NK-92 (cell line): ENCODE measurements around the gene CAT.

Experiments used
- DNase-seq: peaks from one replicate; lab custom pipeline; 2025; ENCODE audit not compliant: unreplicated experiment; lab: John Stamatoyannopoulos, UW

CAT gene

DNA sequence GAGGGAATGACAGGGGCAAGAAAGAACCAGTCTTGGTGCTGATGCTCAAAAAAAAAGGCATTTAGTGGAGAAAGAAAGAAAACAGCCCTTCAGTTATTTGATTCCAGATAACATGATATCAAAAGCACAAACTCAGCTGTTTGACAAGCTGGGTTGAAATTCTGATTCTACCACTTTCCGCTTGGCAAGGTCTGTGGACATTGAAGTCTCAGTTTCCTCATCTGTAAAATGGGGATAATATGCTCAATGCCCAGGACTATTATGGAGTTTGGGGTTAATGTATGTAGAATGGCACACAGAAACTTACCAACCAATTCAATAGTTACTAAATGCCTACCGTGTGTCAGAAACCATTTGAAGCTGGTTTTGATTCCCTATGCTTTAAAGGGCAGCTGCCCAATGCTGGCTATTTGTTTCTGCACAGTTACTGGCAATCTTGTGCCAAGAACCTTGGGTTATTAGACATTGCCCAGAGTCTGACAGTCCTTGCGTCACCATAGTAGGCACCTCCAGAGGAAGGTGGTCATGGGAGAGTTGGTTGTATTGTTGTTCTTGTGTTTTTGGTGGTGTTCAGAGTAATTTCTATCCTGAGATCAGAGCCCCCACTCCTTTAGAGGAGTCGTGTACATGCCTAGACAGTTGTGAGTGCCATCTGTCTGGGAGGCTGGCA lies 55.3 kb downstream of the CAT start:
- DNase-seq: no peak

DNA sequence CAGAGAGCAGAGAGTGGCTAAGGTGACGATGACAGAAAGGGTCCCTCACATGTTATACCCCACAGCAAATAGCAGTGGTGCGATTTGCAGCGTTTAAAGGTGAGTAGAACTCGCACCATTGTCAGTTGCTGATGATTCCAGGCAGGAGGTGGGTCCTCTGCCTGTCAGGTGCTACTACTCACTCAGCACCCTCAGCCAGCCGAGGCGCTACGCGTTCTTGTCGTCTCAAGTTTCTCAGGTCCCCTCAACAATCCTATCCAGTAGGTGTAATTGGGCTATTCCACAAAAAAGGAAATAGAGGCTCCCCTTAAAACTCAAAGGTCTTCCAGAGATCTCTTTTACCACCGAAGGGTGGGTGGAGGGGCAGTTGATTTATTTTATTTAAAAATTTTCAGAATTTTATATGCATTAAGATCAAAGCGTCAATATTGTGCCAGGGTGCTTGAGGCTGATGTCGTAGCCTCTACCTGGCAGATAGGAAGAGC lies 56.5 kb downstream of the CAT start:
- DNase-seq: no peak

DNA sequence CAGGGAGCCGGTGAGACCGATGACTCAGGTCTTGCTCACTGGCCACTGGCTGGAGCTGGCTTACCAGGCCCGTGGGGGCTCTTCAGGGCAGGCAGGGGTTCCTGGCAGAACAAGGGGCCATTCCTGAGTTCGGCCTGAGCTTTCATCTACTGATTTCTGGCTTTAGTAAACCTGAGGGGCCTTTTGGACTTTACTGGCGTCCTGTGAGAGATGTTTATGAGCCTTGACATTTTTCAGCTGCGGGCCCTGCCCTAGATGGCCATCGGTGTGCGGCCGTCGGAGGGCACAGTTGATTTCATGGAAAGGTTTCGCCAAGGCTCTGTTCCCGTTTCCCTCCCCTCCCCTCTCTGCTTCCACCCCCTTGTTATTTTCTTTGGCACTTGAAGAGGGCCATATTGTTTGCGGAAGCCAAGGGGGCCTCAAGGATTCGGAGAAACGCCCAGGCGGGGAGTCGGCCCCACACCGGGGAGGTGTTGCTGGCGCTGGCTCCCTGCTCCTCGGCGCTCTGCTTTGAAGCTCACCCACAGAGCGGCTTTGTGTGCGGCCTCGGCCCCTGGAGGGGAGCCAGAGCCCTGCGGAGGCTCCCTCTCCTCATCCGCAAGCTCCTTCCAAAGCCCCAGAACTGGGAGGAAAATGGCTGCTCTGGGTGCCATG lies 57.1 kb downstream of the CAT start:
- DNase-seq: no peak

DNA sequence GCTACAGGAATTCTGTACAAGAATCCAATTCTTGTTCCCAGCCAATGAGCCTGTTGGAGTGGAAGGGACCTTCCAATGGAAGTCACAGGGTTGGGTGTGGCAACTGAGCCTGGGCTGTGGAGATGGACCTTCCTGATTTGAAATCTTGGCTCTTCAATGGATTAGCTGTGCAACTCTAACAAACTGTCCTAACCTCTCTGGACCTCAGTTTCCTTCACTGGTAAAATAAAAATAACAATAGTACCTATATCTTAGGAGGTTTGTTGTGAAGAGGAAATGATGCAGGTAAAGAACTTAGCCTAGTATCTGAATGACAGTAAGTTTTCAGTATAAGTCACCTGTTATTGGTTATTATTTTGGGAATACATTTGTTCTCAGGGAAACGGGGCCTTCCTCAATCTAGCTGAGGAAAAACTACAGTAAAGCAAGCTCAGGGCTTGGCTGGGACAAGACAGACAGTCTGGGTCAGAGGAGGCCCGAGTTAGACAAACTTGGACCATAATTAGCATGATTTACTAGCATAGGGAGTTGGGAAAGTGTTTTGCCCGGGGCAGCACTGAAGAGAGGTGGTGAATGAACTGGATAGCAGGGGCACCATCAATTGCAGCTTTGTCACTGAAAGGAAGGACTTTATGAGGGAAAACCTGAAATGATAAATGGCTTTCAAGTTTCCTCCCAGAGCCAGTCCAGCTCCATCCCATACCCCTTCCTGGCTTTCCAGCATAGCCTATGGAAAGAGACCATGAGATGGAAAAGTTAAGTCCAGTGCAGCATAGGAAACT lies 61.2 kb downstream of the CAT start:
- no peak for DNase-seq

DNA sequence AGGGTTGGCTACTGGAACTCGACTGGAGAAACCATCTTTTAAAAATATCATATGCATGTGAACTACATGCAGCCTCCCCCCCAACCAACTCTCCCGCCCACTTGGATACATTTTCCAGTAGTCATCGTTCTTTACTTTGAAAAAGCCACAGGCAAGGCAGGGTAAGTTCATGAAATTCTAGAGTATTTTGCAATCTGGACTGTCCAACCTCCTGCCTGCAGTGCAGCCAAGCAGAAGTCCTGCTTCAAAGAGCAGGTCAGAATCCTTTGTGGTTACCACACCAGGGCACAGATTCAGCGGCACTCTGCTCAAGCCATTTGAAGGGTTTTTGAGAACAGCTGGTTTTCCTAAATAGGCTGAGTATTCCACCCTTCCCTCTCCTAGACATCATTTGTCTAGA lies 62.8 kb downstream of the CAT start:
- DNase-seq: no peak

DNA sequence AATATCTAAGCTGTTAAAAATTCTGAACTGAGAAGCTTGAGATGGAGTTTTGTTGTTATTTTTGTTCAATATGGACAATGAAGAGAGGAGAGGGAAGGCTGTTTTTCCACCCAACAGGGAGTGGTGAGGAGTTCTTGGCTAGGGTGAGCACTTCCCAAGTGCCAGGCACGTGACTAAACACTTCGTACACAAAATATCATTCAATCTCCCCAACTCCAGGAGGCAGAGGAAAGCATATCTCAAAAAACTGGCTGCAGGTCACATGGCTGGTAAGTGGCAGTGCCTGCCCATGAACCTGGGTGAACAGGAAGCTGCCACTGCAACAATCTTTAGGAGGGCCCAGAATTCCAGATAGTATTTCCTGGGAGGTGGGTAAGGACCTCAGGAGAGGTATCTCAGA lies 63.2 kb downstream of the CAT start:
- no peak for DNase-seq

DNA sequence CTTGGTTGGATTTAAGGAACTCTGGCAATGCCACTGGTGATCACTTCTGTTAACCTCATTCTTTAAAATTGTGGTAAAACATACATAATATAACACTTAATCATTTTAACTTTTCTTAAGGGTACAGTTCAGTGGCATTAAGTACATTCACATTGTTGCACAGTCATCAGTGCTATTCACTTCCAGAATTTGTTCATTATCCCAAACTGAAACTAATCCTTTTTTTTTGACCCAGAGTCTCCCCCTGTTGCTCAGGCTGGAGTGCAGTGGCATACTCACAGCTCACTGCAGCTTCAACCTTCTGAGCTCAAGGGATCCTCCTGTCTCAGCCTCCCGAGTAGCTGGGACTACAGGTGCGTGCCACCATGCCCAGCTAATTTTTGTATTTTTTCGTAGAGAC lies 64.2 kb downstream of the CAT start:
- DNase-seq: no peak

DNA sequence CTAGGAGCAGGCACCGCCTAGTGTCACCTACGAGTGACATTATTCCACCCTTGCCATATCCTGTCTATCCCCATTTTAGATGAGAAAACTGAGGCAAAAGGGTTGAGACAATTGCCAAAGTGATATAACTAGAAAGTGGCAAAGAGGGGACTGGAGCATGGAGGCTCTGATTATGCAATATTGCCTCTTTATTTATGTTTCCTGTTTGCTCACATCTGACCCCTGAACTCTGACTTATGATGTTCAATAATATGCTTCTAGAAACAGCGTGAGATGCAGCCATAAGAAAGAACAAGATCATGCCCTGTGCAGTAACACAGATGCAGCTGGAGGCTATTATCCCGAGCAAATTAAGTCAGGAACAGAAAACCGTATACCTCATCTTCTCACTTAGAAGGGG lies 67.1 kb downstream of the CAT start:
- no peak for DNase-seq

DNA sequence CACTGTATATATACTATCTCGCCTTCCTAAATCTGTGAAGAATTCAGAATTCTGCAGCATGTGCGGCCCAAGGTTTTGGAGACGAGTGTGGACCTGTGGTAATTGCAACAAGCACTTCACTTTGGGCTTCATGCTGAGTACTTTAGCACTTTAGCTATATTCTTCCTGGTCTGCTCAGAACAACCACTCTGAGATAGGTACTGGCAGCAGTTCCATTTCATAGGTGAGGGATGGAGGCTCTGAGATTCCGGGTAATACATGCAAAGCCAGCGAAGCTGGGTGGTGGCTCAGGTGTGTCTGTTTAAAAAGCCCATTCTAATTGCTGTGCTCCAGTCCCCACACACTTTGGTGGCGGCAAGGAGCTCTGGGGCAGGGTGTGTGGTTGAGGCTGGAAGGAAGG lies 68.4 kb downstream of the CAT start:
- DNase-seq: no peak

DNA sequence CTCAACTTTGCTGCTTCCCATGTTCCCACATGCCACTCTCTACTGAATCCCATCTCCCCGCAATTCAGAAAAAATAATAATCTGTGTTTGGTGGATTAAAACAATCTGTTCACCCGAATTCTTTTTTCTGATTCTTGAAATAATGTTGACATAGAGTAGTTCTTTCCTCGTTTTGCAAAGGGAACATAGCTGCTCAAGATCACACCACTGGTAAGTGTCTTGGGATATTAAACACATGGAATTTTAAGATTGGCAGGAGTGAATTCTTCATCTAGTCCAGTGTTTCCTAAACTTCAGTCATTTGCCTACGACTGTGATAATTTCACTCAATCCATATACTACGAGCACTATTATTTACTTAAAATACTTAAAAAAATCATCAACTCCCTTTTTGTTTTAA lies 68.9 kb downstream of the CAT start:
- DNase-seq: no peak

DNA sequence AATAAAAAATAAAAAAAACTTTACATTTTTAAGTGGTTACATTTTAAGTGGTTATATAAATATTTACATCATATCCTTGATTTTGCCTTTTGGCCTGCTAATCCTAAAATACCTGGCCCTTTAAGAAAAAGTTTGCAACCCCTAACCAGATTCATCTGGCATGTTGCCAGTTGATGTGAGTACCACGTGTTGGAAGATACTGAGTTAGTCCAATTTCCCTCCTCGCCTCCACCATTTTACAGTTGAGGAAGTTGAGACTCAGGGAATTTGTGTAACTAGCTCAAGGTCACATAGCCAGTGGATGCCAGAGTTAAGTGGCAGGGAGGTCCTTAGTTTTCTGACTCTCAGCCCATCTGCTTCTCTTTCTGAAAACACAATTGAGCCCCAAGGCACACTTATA lies 69.8 kb downstream of the CAT start:
- DNase-seq: no peak

DNA sequence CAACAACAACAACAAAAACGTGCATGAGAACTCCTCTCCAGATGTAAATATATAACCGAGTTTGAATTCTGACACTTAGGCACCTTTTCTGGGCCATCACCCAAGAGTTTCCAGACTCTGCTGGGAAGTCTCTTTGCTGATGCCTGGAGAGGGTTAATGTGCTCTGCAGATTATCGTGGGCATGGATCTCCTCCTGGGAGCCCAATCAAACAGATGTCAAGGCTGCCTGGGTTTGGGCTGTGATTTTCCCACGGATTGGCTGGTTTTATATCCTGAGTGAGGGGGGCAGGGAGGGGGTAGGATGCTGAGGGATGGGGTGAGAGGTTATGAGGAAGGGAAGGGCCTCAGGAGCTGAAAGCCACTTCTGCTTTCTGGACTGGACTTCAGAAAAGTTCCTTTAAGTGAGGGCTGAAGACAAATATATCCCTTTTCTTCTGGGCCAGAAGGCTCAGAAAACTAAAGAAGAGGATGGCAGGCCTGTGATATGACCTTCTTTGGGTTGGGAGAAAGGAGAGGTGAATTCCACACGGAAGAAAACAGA lies 70.7 kb downstream of the CAT start:
- no peak for DNase-seq

DNA sequence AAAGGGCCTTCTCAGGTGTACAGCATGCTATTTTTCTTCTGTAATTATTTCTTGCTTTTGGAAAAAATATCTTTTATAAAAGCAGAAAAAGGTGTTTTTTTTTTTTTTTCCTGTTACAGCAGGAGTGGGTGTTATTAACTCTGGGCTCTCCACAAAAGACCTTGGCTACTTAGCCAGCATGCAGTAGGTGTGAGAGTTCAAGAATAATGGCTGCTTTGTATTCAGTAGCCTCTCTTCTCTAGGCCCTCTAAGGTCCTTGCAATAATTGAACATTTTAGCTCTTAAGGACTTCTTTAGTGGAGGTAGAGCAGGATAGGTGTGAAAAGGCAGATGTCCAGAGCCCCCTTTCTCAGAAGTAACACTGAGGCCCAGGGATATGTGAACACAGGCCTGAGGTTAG lies 71.5 kb downstream of the CAT start:
- no peak for DNase-seq

DNA sequence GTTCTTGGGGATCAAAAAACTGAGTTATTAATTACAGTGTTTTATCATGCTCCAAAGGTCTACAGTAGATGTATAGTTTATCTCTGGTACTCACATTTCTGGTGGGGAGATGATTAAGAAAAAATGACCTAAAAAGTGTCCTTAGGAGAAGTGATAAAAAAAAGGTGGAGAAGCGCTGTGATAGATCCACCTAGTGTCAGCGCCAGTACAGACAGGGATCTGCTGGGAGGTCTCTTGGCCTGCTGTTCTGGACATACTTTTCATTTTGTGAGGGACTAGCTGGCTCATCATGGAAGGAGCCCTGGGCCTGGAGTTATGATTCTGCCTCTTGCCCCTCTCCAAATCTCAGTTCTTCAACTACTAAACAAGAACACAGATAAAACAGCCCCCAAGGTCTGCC lies 71.9 kb downstream of the CAT start:
- no peak for DNase-seq

DNA sequence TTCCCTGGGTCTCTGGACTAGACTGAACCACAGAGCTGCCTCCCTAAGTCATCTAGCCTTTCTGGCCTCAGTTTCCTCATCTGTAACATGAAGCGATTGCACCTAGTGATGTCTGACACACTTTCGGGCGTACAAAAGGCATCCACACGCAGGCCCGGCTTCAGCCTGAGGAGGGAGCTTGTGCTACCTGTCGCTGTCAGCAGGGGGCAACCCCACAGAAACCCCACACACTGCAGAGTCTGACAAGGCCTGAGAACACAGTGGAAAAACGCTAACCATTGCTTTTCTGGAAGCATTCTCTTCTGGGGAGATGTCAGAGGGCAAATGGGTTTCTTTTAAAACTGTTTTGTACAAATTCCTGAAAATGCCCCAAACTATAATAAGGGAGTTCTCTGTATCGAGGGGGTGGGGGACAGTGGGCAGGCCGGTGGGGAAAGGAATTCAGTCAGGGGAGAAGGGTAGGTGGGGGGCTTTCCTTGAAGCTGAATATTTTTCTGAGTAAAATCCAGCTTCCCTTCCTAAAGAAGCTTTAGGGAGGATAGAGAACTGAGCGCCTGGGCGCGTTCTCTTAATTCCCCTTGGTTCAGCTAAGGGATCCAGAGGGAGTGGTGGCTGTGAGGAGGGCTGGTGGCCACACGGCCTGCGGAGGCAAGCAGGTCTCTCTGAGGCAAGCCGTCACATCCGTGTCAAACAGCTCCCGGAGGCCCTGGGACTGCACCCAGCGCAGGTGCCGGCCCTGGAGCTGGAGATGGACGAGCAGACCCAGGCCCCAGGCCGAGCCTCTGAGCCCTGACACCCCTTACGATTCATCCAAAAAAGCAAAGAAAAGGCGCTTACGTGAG lies 74.3 kb downstream of the CAT start:
- no peak for DNase-seq

DNA sequence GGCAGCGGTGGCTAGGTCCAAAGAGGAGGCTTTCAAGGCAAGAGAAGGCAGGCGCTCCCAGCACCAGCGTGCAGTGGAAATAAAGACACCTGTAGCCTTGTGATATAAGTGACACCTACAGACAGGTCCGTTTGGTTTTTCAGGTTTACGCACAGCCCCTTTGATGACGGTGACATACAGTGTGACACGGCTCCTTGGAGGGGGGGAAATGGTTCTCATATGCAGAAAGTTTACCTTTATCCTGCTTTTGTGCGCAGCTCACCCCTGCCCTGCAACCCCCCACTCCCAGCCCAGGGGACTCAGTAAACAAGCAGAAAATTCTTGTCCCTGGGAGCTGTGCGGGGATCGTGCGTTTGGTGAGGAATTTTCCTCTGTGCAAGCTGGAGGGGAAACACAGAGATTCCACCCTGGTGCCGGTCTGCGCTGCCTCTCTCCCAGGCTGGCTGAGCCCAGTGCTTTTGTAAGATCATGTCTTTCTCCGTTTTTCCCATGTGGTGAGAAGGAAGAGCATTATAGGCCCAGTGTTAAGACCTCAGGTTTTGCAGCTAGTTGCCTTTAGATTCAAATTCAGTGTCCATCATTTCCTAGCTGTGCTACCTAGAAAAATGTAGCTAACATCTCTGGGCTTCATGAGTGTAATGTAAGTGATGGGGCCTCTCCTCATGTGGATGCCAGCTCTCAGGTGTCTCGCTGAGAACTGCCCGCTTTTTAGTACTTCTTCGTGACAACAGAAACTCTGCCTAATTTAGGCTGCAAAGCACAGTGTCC lies 75.1 kb downstream of the CAT start, which contains the start of gene ELF5:
Gene ELF5, minus strand, starts transcription at position 113 of the 768 bp plus-strand sequence. CDS start 8,045 bp downstream, outside the sequence.
- DNase-seq: no peak

DNA sequence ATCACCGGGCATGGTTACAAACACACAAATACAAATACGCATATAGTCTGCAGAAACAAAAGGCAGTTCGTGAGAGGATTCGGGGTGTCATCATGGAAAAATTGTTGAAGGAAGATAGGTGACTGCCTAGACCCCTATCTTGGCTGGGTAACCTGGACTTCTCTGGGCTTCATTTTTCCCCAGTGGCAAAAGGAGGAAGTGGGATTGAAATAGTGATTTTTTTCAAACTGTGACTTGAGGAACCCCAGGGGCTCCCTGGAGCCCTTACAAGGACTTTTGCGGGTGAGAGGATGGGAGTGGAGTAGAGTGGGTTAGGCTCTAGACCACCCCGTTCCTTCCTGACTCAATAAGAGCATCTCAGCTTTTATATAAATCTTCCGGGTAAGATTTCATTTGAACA lies 75.9 kb downstream of the CAT start:
- no peak for DNase-seq

DNA sequence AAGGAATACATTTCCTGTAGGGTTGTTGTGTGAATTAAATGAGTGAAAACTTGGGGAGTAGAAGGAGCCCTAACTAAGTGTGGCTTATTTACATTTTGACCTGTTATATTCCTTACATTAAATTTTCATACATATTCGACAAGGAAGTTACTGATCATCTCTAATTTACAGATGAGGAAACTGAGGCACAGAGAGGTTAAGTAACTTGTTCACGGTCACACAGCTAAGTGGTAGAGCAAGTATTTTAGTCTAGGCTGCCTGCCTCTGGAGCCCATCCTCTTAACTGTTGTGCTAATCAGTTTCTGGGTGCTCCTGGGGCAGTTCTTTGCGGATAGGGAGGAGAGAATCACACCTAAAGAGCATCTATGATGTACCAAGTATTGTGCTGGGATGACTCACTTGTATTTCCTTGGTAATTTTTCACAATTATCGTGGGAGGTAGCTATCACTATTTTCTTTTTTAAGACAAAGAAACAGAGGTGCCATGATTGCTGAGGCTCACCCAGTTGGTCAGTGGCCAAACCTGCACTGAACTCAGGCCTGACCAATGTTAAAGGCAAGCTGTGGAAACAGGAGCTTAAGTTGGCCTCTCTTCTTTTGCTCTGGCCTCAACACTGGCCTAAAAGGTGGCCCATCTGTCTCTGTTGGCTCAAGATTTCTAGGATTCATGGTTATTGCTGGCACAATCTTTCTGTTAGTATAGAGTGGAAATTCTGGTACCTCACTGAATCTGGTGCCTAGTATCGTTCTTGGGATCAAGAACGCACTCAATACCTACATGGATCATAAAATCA lies 77.7 kb downstream of the CAT start:
- DNase-seq: no peak

DNA sequence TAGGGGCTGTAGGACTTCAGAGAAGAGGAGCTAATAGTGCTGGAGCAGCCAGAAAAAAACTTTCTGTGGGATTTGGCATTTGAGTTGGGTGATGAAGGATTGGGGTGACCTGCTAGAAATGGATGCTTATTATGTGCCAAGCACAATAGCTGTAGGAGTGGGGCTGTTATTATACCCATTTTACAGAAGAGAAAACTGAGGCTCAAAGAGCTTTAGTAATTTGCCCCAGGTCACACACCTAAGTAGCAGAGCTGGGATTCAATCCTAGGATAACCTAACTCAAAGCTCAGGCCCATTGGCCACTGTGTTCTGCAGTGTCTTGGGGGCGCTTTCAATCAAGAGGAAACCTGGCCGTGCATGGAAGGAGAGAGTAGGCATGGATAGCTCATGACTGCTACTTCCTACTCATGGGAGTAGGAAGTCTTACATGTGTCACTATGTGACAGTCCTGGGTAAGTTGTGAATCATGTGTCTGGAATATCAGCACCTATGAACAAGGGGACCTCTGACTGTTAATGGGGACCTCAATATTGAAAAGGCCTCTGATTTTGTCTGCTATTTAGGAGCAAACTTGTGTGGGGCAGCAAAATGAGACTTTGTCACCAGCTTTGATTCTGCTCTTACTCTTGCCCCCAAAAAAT lies 81.0 kb downstream of the CAT start:
- no peak for DNase-seq
